Adrenal gland (tissue), 19 donors: Measurements from ENCODE around the gene CACNA1C. TPM values are rescaled to one million over a fixed set of nuclear protein-coding genes. Genes with fewer than 3 reads are reported as not detected.

Experiments used
- DNase-seq, 7 donors: peaks; one replicate each; pipeline ENCODE4 v3.0.0-alpha.2; 2019 to 2020
- H3K27ac ChIP-seq, 5 donors: fragments of 200-600 bp; sonication (generic) in 4 of 5; 1 replicate in 3 of 5; 2 replicates in 2 of 5; pipeline versions ENCODE4 v1.5.1 to v1.8.0; 2016 to 2020; ENCODE audit warnings: mild to moderate bottlenecking in 1 of 5
- H3K27me3 ChIP-seq: fragments of 200-600 bp; 2 replicates; pipeline ENCODE4 v1.8.0; 2021
- H3K36me3 ChIP-seq, 2 donors: fragments of 200-600 bp; replicated peaks in 1 of 2; 1 replicate in 1 of 2; 2 replicates in 1 of 2; pipeline versions ENCODE4 v1.5.1 to v1.8.0; 2018 to 2022
- H3K4me1 ChIP-seq, 2 donors: fragments of 200-600 bp; replicated peaks in 1 of 2; 1 replicate in 1 of 2; 2 replicates in 1 of 2; pipeline versions ENCODE4 v1.5.1 to v1.8.0; 2018 to 2021
- H3K4me3 ChIP-seq, 4 donors: fragments of 200-600 bp; sonication (generic) in 3 of 4; one replicate each; pipeline ENCODE4 v1.5.1; 2016 to 2018
- H3K9me3 ChIP-seq, 3 donors: fragments of 200-600 bp; sonication (generic) in 1 of 3; replicated peaks in 1 of 3; 1 replicate in 2 of 3; 2 replicates in 1 of 3; pipeline versions ENCODE4 v1.5.1 to v1.8.0; 2016 to 2021
- CTCF ChIP-seq, 6 experiments: fragments of 450-650 bp in 4 of 6; fragments of 200-600 bp in 2 of 6; sonication (generic) in 1 of 6; IDR thresholded peaks; 1 replicate in 5 of 6; 2 replicates in 1 of 6; pipeline versions ENCODE4 v1.5.1 to v1.8.0; 2016 to 2021; ENCODE audit warnings: antibody characterized with exemption in 6 of 6, mild to moderate bottlenecking in 2 of 6, moderate library complexity in 1 of 6
- POLR2A ChIP-seq, 2 donors: fragments of 450-650 bp; IDR thresholded peaks; one replicate each; pipeline ENCODE4 v1.6.1; 2017; ENCODE audit warnings: antibody characterized with exemption in 2 of 2, mild to moderate bottlenecking in 2 of 2, moderate library complexity in 1 of 2
- WGBS, 4 donors: extraction: QIAGEN DNeasy Blood & Tissue Kit in 2 of 4; methylation state at CpG; one replicate each; pipeline versions ENCODE4 v1.1.5 to v1.1.7; 2013 to 2017; 5-methylcytosine and 5-hydroxymethylcytosine counted together
- intact Hi-C, 2 donors: fragments of 100-400 bp; cut with DNase I; formaldehyde crosslinking; loops; one replicate each; pipeline versions ENCODE4 v1.14.1 to v1.15.0; 2022 to 2023
- long read RNA-seq, 10 donors: library from polyadenylated mRNA in 3 of 10; unstranded in 2 of 10; stranded (forward) in 1 of 10; transcript quantifications; one replicate each; pipeline ENCODE4 v2.0.0 and lab custom pipeline, GENCODE V29; 2021 to 2026
- polyA plus RNA-seq, 3 donors: library from polyadenylated mRNA; stranded (reverse); fragments of 200-250 nt in 2 of 3; fragments of 350-450 nt in 1 of 3; fragmentation: Illumina TruSeq in 1 of 3; extraction: RNeasy Lipid Tissue Mini Kit (QIAGEN cat#74804) in 1 of 3; gene quantifications; one replicate each; pipeline ENCODE4 v1.2.3, GENCODE V29; 2013 to 2014
- total RNA-seq, 9 donors: library from RNA; depleted of rRNA in 4 of 9; stranded (reverse); fragments of >200 nt in 4 of 9; fragments of 120-200 nt in 1 of 9; fragmentation: NEBNext Ultra II Directional in 1 of 9; extraction: Animal tissue kit (Norgen Biotek cat#: 25700) in 1 of 9; gene quantifications; one replicate each; pipeline versions ENCODE4 v1.1.0 to v1.2.4, GENCODE V29; 2013 to 2023
- donor health status: healthy with polysubstance abuse.
- donor health status: Bipolar disorder and iron deficiency.
- donor health status: DM: yes; HTN: yes; CAD: no.
- donor health status: DM: no; HTN: no; CAD: no.
- donor health status: DM: no; HTN: no; CAD: no.
- donor health status: DM: yes; HTN: yes; CAD: no.

The CACNA1C gene
- 1 to 10 TPM; 1.4 to 5.8 (median 3.6) TPM for total RNA-seq
- polyA plus RNA-seq: 1 to 10 TPM; 2.0 to 5.4 (median 2.4) TPM
- long read RNA-seq, donor 1, partial matches to known transcripts: 15 of 15 reads
- long read RNA-seq, donor 1, other reads (novel, unspliced or antisense): 0 of 15 reads
- long read RNA-seq, donor 2: 0 reads
- long read RNA-seq, donor 3: 0 reads
- long read RNA-seq, donor 4, partial matches to known transcripts: 0 of 2 reads
- long read RNA-seq, donor 4, other reads (novel, unspliced or antisense): 2 of 2 reads
- long read RNA-seq, donor 5, partial matches to known transcripts: 1 of 7 reads
- long read RNA-seq, donor 5, other reads (novel, unspliced or antisense): 6 of 7 reads
- long read RNA-seq, donor 6, partial matches to known transcripts: 0 of 3 reads
- long read RNA-seq, donor 6, other reads (novel, unspliced or antisense): 3 of 3 reads
- long read RNA-seq, donor 7: 0 reads
- long read RNA-seq, donor 8: 0 reads
- long read RNA-seq, donor 9: 0 reads
- long read RNA-seq, donor 10: 0 reads

DNA sequence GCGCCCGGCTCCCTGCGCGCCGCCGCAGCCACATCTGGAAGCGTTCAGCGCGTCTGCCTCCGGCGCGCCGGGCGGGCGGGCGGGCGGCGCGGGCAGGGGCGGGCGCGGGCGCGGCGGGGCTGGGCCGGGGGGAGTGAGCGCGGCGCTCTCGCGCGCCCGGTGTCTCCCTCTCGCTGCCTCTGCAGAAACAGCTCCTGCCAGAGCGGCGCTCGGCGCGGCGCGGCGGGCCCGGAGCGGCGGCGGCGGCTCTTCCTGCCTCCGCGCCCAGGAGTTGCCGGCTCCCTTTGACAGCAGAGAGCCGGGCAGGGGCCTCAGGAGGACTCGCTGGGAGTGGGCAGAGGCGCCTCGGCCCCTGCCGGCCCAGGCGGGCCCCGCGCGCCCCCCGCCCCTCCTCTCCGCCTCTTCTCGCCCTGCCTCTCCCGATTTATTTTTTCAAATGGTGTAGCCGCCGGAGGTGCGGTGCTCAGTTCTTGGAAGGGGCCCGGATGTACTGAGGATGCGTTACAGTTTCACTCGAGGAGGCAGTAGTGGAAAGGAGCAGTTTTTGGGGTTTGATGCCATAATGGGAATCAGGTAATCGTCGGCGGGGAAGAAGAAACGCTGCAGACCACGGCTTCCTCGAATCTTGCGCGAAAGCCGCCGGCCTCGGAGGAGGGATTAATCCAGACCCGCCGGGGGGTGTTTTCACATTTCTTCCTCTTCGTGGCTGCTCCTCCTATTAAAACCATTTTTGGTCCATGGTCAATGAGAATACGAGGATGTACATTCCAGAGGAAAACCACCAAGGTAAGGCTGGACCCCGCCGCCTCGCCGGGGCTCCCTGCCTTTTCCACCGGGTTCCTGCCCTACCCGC, at the start of gene CACNA1C:
CACNA1C (plus strand) TSS at position 162 of the 853 bp plus-strand sequence; CDS start at position 738, 576 bp downstream.
- intact Hi-C loops: loop anchor here (10.0 kb wide), 2 partner anchors 232 to 532 kb away; no protein-coding TSS in a partner anchor
- WGBS, 4 donors: 0 to 5% (median 0%) methylated on average over 17 to 90 of the region's 90 CpGs
- Histone ChIP-seq H3K27ac (peak within 1 kb of the TSS in 3 of 5 donors; percentile 32 to 82 (median 67)), H3K36me3 (no peaks in the 10 kb centered on the region), H3K9me3 (no peaks in the 10 kb centered on the region), H3K27me3 (no peaks in the 10 kb centered on the region), H3K4me3 (peak within 1 kb of the TSS in 3 of 4 donors; percentile 25 to 69 (median 34)), H3K4me1 (peaks cover 0 to 6% of the 10 kb centered on the region in 2 donors)
- peak in 5 of 7 donors; percentile 29 to 57 (median 39) for DNase-seq
- TF ChIP-seq CTCF (IDR thresholded peaks at IDR 0.05) (peak in 3 of 6 experiments; percentile 25 to 39 (median 39)), POLR2A (IDR thresholded peaks at IDR 0.05) (peak in 1 of 2 donors; percentile 15)

DNA sequence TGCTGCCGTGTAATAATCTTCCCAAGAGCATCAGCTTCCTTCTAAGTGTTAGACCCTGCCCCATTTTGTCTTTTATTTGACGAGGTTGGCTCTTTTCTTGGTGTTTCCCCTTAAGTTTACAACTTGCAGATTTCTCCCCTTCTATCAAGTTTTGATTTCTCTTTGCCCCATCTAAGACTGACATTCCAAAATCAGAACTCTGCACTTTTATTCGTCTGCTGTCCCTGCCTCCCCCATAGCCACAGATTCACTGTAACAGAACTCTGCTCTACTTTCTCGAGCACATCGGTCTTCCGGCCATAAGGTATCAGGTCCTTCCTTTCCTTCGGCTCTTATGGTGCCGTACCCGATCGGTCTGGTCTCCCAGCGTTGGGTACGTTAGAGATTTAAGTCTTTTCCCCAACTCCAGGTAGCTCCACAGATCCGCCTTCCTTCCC, 49.1 kb upstream of the CACNA1C start:
- no peaks in the 10 kb centered on the region for H3K27me3 ChIP-seq
- H3K9me3 ChIP-seq: no peaks in the 10 kb centered on the region
- TF ChIP-seq CTCF (IDR thresholded peaks at IDR 0.05) (no peak), POLR2A (IDR thresholded peaks at IDR 0.05) (no peak)
- H3K4me3 ChIP-seq: peak overlapping the region; percentile 63 to 96 (median 81)
- no peaks in the 10 kb centered on the region for H3K36me3 ChIP-seq
- peak overlapping the region; percentile 58 to 95 (median 88) for H3K27ac ChIP-seq
- intact Hi-C loops: no loop called here
- DNase-seq: no peak
- WGBS, 4 donors: 1 to 2% (median 1%) methylated on average over 13 of the region's 13 CpGs
- peaks cover 36 to 55% of the 10 kb centered on the region in 2 donors for H3K4me1 ChIP-seq

DNA sequence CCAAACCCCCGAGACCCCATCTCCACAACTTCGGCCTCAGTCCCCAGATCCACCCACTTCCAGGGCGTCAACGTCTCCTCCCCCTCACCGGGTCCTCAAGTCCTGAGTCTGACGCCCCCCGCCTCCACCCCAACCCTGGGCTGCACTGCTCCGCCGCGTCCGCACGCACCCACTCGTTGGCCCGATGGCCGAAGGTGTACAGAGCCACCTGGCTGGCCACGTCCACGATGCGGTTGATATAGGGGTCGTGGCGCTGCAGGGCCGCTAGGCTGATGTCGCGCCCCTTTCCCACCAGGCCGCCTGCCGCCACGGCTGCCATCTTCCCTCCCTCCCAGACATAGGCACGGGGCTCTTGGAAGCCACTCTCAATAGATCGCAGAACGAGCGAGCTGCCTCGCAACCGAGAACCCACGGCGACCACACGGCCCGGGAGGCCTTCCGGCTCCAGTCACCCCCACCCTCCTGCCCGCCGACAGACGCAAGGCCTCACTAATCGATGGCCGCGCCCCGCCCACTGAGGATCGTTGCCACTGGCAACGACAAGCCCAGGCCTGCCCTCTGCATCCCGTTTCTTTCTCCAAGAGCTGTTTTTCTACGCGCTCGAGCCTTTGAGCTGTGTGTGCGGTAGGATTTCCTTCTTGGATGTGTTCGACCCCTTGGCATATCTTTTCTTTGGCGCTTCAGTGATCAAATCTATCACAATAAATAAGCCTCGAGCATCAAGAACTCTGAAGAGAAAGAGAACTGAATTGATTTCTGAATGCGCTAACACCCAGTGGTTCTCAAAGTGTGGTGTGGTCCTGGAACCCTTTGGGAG, 48.5 kb upstream of the CACNA1C start, which contains the start of gene DCP1B:
DCP1B (minus strand) TSS at position 345 of the 817 bp plus-strand sequence; CDS start at position 319, 26 bp downstream.
- intact Hi-C loops: no loop called here
- H3K36me3 ChIP-seq: no peaks in the 10 kb centered on the region
- no peaks in the 10 kb centered on the region for H3K9me3 ChIP-seq
- peak within 1 kb of the TSS; percentile 63 to 96 (median 81) for H3K4me3 ChIP-seq
- WGBS, 4 donors: 3 to 8% (median 3%) methylated on average over 20 to 55 of the region's 55 CpGs
- TF ChIP-seq CTCF (IDR thresholded peaks at IDR 0.05): peak in 2 of 6 experiments; percentile 12 to 43
- TF ChIP-seq POLR2A (IDR thresholded peaks at IDR 0.05): peak in 1 of 2 donors; percentile 91
- peaks cover 35 to 49% of the 10 kb centered on the region in 2 donors for H3K4me1 ChIP-seq
- H3K27ac ChIP-seq: peak within 1 kb of the TSS; percentile 58 to 95 (median 88)
- no peaks in the 10 kb centered on the region for H3K27me3 ChIP-seq
- peak; percentile 97 to 99 (median 98) for DNase-seq
